Measurements from ENCODE around the gene GABRR3.
A peak's percentile ranks its signal among the peaks of the same experiment; 100 is the strongest.

GABRR3 gene

DNA sequence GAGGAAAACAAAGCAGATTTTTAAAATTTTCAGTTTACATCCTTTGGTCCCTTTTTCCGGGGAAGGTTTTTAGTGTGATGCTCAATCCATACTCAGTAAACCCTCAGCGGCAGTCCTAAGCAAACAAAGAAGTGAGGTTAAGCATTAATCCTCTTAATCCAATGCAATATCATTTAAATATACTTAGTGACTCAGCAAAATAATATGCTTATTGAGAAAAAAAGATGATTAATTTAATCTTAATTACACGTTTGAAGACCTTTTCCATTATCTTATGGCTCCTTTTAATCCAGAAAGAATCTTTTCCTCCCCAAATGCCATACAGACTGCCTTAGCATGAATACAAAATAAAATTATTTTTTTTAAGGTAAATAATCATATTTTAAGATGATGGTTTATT lies at the start of gene GABRR3:
TSS of gene GABRR3 (minus strand) at position 108 of the 400 bp plus-strand sequence. CDS start 328 bp downstream, outside the sequence.
- no peak for DNase-seq

DNA sequence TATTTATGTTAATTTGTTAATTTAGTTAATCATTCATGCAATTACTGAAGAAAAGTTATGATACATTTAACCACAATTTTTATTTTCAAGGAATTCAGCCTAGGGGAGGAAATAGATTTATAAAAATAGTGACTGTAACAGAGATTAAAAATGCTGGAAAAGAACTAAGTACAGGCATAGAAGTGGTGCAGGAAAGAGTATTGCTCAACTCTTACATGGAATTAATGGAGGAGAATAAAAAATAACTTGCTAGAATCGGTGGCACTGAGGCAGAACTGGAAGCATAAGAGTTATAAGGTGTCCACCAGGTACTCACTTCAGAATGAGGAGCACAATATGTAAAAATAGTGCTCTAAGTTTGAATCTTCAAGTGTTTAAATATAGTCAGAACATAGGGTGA lies 38.4 kb upstream of the GABRR3 start:
- DNase-seq = no peak

DNA sequence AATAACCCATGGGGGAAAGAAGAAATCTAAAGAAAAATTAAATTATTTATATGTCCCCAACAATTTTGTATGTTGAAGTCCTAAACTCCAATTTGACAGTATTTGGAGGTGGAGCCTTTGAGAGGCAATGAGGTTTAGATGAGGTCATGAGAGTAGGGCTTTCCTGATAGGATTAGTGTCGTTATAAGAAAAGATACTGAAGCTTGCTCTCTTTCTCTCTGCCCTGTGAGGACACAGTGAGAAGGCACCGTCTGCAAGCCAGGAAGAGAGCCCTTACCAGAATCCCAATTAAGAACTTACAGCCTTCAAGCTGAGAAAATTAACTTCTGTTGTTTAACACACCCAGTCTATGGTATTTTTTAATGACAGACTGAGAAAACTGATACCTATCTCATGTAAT lies 35.7 kb upstream of the GABRR3 start:
- no peak for DNase-seq

DNA sequence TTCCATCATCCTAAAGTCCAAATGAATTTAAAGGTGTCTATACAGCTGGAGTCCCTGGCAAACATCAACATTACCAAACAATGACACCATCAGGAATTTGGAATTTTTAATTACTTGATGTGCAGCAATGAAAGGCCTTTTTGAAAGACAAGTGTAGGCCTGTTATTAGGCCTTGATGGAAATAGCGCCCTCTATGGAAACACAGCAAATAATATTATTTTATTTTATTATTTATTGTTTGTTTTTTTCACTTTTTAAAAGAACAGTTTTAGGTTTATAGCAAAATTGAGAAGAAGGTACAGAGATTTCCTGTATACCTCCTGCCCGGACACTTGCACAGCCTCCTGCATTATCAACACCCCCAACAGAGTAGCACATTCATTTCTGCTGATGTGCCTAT lies 33.7 kb upstream of the GABRR3 start:
- DNase-seq = no peak

DNA sequence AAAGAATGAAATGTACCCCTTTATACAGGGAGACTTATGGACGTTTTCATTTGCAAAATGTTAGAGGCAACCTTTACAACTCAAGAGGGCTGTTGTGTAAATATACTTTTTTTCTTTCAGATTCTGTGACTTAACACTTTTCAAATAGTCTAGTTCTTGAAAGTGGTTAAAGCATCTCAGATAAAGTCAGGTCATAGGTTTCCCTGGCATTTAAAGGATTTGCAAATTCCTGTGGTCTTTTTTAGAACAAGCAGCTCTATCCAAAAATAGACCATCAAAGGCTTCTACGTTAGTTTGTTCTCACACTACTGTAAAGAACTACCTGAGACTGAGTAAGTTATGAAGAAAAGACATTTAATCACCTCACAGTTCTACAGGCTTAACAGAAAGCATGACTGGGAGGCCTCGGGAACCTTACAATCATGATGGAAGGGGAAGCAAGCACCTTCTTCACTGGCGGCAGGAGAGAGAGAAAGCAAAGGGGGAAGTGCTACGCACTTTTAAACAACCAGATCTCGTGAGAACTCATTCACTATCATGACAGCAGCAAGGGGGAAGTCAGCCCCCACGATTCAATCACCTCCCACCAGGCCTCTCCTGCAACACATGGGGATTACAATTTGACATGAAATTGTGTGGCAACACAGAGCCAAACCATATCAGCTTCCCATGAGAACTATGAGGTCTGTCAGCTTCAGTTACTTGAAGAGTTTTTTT lies 23.3 kb upstream of the GABRR3 start:
- DNase-seq = no peak

DNA sequence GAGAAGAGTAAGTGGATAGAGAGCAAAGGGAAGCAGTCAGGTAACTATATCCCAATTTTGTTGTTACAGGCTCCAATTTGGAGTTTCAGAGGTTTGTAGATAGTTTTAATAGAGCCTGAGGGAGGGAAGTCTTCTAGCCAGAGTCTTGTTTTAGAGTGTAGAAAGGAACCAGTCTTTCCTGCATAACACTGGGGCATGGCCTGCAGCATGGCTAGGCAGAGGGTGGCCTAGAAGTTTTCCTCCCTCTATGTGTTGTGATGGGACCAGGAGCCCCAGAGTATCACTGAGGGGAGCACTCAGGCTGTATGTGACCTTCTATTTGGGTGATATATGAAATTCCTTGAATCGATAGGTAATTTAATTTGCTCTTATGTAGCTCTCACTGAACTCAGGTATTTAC lies 22.5 kb upstream of the GABRR3 start:
- DNase-seq = no peak

DNA sequence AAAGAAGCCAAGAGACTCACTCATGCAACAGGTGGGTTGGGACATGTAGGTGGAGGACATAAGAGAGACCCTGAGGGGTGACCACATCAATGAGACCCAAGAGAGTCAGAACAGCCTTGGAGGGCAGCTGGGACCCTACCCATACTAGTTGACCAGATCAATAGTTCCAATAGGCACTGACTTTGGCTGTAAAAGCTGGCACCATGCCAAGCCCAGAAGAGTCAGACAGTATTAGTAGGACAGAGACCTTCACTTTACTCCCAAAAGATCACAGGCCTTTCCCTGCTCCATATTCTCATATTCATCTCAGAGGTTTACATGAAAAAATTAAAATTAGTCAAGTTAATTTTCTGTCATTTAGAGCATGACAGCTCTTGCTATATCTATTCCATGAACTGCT lies 20.9 kb upstream of the GABRR3 start:
- no peak for DNase-seq

DNA sequence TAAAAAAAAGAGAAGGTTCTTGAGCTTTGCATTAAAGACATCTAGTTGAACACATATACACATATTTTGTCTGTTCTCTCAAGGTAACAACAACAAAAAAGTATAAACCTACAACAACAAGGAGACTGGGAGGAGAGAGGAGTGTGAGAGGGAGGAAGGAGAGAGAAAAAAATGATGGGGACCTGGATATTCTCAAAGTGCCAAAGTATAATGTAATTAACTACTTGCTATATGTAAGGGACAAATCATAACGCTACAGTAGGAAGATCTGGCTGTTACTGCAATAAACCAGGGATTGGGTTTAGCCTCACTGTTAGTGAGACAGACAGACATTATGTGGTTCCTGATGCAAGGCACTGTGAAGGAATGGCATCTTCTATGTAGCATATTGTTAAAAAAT lies 14.2 kb upstream of the GABRR3 start:
- no peak for DNase-seq

DNA sequence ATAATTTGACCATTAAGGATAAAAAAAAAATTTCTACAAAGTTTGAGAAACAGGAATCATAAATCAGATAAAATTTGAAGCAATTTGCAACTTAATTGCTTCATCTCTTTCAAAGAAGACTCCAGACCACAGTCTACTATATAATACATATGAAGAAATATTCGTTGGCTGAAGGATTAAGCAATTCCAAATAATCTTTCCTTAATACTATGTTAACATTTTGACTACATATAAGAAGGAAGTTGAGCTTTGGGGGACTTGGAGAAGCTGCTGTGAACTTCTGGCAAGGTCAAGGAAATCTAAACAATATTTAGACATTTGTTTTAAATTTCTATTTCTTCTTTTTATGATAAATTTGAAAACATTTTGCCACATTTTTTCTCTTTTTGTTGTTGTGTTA lies 13.5 kb upstream of the GABRR3 start:
- no peak for DNase-seq

DNA sequence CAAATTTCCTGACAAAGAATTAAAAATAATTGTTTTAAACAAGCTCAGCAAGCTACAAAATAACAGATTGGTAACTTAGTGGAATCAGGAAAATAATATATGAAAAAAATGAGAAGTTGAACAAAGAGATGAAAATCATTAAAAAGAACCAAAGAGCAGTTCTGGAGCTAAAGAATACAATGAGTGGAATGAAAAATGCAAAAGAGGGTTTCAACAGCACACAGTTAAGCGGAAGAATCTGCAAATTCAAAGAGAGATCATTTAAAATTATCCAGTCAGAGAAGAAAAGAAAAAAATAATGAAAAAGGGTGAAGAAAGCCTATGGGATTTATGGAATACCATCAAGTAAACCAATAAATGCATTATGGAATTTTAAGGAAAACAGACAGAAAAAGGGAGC lies 6.2 kb upstream of the GABRR3 start:
- no peak for DNase-seq

DNA sequence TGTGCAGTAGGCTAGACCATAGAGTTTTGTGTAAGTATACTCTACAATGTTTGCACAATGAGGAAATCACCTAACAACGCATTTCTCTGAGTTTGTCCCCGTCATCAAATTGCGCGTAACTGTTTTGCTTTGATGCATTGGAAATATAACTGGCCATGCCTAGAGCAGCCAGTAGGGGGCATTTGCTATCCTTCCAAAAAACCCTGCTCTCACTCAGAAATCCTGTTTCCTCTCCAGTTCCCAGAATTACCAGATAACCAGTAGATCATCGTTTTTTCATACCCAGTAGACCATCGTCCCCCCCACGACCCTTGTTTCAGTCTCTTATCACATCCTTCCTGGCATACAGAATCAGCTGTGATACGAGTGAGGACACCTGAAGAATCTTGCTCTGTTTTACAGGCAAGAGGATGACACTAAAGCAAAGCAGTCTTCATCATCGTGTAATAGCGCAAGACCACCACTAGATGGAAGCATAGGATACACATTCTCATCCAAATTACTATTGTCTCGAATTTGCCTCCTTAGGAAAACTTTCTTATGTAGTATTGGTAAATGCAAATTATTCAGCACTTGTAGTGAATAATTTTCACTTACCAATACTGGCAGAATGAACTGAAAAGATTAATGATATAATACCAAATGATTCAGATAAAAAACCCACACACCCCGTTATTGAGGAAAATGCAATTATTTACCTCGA lies 4.4 kb upstream of the GABRR3 start:
- DNase-seq = peak; percentile 90

DNA sequence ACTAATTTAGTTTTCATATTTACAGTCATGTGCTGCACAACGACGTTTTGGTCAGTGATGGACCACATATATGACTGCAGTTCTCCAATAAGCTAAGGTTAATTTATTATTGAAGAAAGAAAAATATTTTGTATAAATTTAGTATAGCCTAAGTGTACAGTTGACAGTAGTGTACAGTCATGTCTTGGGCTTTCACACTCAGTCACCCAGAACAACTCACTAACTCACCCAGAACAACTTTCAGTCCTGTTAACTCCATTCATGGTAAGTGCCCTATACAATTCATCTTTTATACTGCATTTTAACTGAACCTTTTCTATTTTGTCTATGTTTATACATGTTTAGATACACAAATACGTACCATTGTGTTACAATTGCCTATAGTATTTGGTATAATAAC lies 3.8 kb upstream of the GABRR3 start:
- no peak for DNase-seq

DNA sequence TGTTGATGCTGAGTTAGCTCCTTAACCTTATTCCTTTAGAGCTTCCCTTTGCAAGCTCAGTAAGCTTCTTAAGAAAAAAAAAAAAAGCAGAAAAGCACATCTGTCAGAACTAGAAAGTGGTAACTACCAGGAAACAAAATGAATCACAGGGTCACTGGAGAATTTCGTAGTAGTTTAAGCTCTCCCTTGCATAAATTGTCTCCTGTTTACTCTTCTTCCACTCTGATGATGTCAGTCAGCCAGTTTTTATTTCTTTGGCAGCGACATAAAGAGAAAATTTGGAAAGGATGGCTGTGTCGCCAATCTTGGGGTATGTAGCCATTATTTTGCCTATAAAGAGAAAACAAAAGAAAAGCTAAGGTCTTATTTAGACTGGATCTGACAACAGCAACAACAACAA lies 3.2 kb upstream of the GABRR3 start:
- DNase-seq = no peak

DNA sequence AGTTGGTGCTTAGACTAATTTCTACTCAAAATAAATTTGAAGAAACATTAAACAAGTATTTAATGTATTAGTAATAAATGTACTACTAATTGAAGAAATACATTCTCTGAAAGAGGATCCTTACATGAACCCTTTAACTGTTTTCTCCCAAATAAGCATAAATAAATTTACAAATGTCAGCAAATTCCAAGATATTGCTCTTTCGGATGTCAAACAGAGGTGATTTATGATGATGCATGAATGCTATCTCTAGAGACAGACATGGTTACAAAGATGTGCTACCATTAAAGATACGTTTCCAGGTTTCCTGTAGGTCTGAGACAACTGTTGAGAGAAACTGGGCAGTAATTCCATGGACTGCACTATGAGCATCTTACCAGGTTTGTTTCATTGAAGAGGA lies 629 bp downstream of the GABRR3 start:
- DNase-seq = no peak

DNA sequence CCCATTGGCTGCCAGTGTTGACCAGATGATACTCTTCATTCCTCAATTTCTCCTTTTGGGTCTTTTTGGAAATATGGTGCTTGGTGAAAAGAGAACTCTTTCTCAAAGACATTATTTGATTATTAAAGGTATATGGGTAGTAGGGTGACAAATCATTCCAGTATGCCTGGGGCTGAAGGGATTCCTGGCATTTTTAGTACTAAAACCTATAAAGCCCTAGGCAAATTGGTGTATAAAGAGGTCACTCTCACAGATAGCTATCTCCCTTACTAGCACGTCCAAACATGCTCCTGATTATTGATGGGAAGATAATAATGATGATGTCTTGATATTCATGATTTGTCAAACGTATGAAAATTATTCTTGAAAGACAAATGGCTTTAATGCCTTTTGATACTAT lies 1.1 kb downstream of the GABRR3 start:
- no peak for DNase-seq

DNA sequence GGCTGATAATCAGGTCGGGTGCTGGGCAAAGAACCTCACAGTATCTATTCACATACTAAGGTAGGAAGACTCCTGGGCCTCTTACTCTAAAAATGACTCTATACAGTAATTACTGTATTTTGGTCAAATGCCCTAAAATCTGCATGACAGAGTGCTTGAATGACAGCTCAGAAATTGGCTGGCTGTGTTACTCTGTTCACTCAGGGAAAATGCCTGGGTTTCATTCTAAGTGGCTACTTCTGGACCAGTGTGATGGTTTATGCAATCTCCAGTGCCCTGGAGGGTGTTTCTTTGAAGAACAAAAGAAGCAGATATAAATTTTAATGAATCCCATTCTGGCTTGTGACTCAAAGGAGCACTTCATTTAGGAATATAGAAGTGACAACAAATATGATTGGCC lies 2.2 kb downstream of the GABRR3 start:
- DNase-seq = peak; percentile 76

DNA sequence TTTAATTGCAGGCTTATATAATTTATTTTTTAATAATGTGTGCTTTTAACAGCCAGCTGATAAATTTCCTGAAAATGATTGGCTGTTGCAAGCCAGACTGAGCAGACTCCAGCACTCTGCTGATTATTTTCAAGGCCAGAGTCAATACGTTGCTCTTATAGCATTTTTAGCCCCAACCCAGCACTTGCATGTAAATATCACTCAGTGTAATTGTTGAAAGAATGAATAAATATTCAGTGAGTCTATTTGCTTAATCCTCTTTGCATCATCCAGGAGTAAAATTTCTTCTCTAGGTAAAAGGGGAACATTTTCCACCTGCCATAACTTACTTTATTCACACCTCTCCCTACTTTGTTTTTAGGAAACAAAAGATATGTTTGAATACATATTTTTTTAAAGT lies 2.9 kb downstream of the GABRR3 start:
- DNase-seq = no peak

DNA sequence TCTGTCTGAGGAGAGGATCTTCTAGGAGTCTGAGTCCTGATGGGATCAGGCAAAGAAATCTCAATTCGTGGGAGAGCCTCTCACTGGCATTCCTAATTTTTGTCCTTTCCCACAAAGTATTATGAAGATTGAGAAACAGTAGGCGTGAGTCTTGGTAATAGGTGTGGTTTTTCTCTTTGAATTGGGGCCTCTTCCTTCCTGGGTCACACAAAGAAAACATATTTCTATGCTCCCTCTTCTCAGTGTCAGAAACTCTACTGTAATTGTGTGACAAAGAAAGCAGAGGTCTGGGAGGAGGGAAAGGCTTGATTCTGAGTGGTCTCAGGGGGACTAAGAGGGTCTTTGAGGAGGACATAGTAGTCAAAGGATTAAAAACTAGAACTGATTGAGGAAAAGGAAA lies 6.0 kb downstream of the GABRR3 start:
- DNase-seq = no peak

DNA sequence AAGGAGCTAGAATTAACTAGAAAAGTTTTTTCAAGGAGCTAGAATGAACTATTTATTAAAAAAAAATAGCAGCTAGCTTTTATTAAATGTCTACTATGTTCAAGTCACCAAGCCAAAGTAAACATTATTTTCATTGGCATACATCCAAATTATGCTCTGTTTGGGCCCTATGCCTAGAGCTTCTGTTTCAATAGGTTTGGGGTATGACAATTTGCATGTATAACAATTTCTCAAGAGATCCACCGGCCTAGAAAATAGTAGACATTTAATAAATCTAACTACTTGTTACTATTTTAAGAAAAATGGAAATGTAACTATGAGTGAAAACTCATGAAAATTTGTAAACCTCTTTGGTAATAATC lies 8.0 kb downstream of the GABRR3 start:
- DNase-seq = peak; percentile 99

DNA sequence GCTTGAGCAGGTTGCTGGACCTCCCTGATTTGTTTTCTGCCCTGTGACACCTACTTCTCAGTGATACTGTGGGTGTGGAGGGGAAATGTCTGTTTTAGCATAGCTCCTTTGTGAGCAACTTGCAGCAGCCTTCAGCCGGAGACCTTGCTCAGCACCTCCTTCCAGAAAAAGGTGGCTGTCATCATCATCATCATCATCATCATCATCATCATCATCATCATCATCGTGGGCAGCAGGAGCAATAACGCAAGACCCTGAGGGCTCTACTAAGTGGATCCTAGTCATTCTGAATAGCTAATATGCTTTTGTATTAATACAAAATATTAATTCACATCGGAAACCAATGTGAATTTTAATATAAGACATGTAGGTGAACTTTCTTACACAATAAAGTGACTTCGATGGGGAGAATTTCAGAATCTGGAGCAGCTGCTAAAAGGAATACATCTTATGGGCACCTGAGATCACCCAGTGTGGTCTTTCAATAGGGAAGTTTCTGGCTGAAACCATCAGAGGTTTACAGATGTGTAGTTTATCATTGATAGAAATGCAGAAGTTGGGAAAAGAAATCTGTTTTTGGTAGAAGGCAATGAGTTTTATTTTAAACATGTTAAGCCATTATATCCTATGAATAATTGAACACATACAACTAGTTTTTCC lies 8.6 kb downstream of the GABRR3 start:
- no peak for DNase-seq

DNA sequence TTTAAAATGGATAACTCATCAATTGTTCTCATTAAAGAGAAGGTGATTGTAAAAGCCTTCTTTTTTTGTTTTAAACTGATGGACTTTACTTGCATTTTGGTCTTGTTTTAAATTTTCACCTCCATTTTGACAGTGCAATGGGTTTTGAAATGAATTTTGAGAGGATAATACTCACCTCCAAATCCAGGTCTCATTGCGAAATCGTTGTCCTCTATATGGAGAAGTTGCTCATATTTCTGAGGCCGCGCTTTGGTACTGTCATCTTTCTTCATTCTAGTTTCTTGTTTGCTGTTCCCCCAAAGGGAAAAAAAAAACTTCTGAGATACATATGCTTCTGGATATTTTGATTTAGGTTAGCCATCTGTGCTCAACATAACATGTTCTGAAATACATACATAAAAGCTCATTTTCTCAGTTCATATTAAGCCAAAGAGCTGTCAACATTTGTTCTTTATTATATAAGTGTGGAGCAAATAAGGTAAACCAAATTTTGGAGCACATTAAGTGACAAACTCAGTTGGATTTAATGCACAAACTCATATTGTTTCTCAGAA lies 9.6 kb downstream of the GABRR3 start:
- DNase-seq = no peak

DNA sequence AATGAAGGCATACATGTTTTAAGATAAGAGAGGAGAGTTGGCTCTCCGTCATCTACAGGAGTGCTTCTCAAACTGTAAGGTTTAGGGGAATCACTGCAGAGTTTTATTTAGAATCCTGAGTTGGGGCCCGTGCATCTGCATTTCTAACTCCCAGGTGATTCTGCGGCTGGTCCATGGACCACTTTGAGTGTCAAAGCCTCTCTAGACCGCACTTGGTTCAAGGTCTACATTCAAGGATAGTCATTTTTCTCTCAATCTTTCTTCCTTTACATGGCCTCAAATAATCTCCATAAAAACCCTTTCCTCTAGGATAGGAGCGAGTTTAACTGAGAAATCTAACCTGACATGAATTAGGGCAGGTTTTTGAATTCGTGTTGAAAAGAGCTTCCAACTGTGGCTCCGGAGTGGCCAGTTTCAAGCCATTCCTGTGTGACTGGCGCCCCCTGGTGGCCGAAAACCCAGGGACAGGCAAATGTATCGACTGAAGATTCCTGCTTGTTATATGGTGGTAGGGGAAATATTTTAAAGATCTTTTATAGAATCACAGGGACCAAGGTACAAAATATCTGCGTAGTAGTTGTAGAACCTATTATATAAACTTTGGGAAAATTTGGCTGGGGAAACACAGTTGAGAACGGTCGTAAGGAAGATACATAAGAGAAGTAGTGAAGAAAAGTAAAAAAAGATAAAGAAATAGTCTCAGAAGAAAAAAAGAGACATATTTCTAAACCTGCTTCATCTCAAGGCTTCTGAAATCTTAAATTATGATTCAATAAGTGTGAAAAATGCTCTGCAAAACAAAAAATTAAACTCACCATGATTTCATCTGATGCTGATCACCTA lies 11.9 kb downstream of the GABRR3 start:
- peak; percentile 61 for DNase-seq

Data from DMS79 treated with DMSO at 0.1 percent for 48 hours (cell line).